ENCODE measurements around the gene KLHL22.

Gene KLHL22

DNA sequence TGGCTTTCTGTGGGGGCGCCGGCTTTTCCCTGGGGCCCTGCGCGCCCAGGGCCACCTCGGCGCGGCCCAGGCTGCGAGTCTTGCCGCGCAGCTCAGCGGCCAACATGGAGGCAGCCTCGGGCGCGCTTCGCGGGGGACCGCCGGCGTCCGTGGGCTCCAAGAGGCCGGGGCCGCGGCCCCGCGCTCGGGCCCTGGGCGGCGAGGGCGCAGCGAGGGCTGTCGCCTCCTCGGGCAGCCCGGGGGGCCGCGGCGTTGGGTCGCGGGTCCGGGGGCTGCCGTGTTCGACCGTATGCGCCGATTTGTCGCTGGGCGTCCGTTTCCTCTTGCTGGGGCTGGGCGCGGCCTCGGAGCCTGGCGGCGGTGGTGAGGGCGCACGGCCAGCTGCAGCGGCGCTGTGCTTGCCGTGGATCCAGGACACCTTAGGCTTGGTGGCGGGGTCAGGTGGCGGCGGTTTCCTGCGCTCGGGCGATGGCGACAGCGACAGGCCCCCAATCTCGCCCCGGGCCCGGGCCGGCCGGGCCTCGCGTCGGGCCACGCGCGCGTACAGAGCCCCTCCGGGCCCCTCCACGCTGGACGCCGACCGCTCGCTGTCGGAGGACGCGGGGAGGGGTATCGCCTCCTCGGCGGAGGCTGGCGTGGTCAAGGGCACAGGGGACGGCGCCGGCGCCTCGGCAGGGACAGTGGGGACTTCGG, 69.9 kb downstream of the KLHL22 start:
- Histone ChIP-seq H3K27ac (ENCODE audit: insufficient read depth, low read depth, low read length, poor library complexity, severe bottlenecking) (no peak overlapping the region), H3K9me3 (ENCODE audit: control insufficient read depth, low read length) (no peaks in the 10 kb centered on the region), H3K4me3 (ENCODE audit: insufficient read depth, low read depth, low read length) (no peak overlapping the region), H3K36me3 (ENCODE audit: control insufficient read depth, insufficient read depth, low read length) (no peaks in the 10 kb centered on the region), H3K4me1 (ENCODE audit: control insufficient read depth, insufficient read depth, low read length) (peaks cover 28% of the 10 kb centered on the region), H3K27me3 (ENCODE audit: control insufficient read depth, insufficient read depth, low read length, poor library complexity, severe bottlenecking) (peaks cover 38% of the 10 kb centered on the region)
- 96 to 97% methylated on average over 96 of the region's 96 CpGs for WGBS, 2 experiments

DNA sequence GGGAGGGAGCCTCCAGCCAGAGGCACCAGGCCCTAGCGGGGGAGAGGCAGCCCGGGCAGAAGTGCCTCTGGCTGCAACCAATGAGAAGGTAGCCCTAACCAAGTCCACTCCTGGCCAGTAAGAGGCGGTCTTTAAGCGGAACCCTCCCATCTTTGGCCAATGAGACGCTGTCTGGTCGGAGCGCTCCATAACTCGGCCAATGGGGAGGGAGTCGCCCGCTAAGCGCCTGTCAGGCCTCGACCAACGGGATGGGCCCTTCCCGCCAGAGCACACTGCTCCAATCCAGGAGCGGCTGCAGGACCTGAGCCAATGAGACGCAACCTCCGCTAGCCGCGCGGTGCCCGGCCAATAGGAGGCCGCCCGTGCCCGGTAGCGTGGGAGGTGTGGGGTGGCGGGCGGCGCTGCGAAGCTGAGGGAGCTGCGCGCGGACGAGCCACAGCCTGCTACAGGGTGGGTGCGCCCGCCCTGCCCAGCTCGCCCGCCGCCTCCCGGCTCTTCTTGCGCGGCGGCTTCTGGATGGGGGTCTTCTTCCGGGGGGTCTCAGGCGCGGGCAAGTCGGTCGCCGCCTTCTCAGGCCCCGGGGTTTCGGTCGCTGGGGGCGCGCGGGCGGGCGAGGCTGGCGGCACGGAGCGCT, 70.5 kb downstream of the KLHL22 start:
- H3K9me3 ChIP-seq (ENCODE audit: control insufficient read depth, low read length) = no peaks in the 10 kb centered on the region
- peaks cover 23% of the 10 kb centered on the region for H3K4me1 ChIP-seq (ENCODE audit: control insufficient read depth, insufficient read depth, low read length)
- no peaks in the 10 kb centered on the region for H3K36me3 ChIP-seq (ENCODE audit: control insufficient read depth, insufficient read depth, low read length)
- no peak overlapping the region for H3K4me3 ChIP-seq (ENCODE audit: insufficient read depth, low read depth, low read length)
- 95 to 96% methylated on average over 59 of the region's 59 CpGs for WGBS, 2 experiments
- H3K27ac ChIP-seq (ENCODE audit: insufficient read depth, low read depth, low read length, poor library complexity, severe bottlenecking) = no peak overlapping the region
- peaks cover 32% of the 10 kb centered on the region for H3K27me3 ChIP-seq (ENCODE audit: control insufficient read depth, insufficient read depth, low read length, poor library complexity, severe bottlenecking)

DNA sequence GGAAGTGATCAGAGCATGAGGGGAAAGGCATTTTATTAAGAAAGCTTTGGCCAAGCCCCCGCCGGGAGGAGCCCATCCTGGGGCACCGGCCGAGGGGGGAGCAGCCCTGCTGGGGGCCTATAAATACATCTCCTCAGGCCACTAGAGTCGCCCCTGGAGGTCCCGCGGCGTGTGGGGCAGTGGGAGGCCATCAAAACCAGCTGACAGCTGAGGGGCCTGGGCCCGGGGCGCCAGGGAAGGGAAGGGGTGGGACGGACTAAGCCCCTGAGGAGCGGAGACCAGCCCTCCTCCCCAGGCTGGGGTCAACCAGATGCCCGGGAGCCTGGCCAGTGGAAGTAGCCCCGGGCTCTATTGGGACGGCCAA, 71.0 kb downstream of the KLHL22 start:
- WGBS, 2 experiments = 87 to 88% methylated on average over 15 of the region's 15 CpGs
- Histone ChIP-seq H3K9me3 (ENCODE audit: control insufficient read depth, low read length) (no peaks in the 10 kb centered on the region), H3K27me3 (ENCODE audit: control insufficient read depth, insufficient read depth, low read length, poor library complexity, severe bottlenecking) (peaks cover 27% of the 10 kb centered on the region), H3K4me1 (ENCODE audit: control insufficient read depth, insufficient read depth, low read length) (peaks cover 23% of the 10 kb centered on the region), H3K36me3 (ENCODE audit: control insufficient read depth, insufficient read depth, low read length) (no peaks in the 10 kb centered on the region), H3K4me3 (ENCODE audit: insufficient read depth, low read depth, low read length) (no peak overlapping the region), H3K27ac (ENCODE audit: insufficient read depth, low read depth, low read length, poor library complexity, severe bottlenecking) (no peak overlapping the region)

DNA sequence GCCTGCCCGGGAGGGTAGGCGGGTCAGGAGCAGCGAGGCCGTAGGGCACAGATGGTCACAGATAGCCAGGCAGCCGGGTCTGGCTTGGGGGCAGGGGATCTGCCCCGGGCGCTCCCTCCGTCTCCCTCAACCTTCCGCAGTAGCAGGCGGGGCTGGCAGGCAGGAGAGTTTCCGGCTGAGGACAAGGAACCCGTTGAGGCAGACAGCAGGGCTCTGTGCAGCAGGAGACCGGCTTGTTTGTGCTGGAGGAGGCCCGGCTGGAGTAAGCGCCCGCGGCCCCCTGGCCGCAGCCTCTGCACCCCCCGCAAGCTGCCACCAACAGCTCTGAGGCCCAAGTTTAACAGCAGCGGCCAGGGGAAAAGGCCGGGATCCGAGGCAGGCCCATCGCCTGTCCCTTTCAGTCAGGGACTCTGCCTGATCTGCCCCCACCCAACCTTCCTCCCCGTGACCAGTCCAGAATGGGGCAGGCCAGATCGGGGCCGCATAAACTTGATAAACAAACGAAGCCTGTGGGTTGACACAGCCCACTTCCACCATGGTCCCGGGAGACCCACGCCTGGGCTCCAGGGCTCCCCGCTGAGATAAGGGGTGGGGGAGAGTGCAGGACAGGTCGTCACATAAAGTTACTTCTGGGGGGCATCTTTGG, 71.6 kb downstream of the KLHL22 start:
- H3K36me3 ChIP-seq (ENCODE audit: control insufficient read depth, insufficient read depth, low read length) = no peaks in the 10 kb centered on the region
- H3K4me3 ChIP-seq (ENCODE audit: insufficient read depth, low read depth, low read length) = no peak overlapping the region
- peaks cover 21% of the 10 kb centered on the region for H3K4me1 ChIP-seq (ENCODE audit: control insufficient read depth, insufficient read depth, low read length)
- H3K27ac ChIP-seq (ENCODE audit: insufficient read depth, low read depth, low read length, poor library complexity, severe bottlenecking) = no peak overlapping the region
- no peaks in the 10 kb centered on the region for H3K9me3 ChIP-seq (ENCODE audit: control insufficient read depth, low read length)
- WGBS, 2 experiments = 73 to 75% methylated on average over 31 of the region's 31 CpGs
- peaks cover 22% of the 10 kb centered on the region for H3K27me3 ChIP-seq (ENCODE audit: control insufficient read depth, insufficient read depth, low read length, poor library complexity, severe bottlenecking)

DNA sequence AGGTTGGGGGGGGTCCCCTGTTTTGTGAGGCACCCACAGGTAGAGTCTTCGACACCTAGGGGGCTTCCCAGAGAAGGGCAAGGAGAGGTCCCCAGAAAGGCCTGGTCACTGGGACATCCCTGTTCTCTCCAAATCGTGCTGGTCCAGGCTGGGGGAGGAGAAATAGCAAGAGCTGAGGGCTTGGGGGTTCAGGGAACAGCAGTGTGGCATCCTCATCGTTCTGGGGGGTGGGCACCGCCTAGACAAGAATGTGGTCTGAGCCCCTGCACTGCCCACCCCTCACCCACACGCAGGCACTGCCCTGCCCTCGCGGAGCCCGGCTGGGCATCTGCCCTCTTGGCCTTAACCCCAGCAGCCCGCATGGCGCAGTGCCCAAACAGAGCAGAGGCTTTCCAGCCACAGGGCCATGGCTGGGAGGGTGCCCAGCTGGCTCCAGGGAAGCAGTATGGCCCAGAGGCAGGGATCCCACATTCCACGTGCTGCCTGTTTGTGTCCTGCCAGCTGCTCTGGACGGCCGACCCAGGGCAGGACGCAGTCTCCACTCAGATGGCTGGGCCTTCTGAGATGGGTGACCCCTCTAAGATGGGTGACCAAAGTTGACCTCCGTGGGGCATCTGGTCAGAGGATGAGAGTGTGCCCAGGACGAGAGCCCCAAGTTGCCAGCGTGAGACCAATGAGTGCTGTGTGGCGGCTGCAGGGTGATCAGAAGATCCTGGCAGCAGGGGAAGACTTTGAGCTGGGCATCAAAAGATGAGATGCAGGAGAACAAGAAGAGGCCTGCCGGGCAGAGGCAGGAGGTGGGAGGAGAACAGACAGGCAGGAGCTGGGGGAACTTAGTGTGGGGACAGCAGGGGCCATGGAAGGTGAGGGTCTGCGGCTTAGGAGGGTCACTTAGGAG, 72.3 kb downstream of the KLHL22 start:
- Histone ChIP-seq H3K4me3 (ENCODE audit: insufficient read depth, low read depth, low read length) (no peak overlapping the region), H3K9me3 (ENCODE audit: control insufficient read depth, low read length) (no peaks in the 10 kb centered on the region), H3K36me3 (ENCODE audit: control insufficient read depth, insufficient read depth, low read length) (no peaks in the 10 kb centered on the region), H3K4me1 (ENCODE audit: control insufficient read depth, insufficient read depth, low read length) (peaks cover 19% of the 10 kb centered on the region), H3K27me3 (ENCODE audit: control insufficient read depth, insufficient read depth, low read length, poor library complexity, severe bottlenecking) (peaks cover 21% of the 10 kb centered on the region), H3K27ac (ENCODE audit: insufficient read depth, low read depth, low read length, poor library complexity, severe bottlenecking) (no peak overlapping the region)
- 89 to 90% methylated on average over 20 of the region's 20 CpGs for WGBS, 2 experiments

DNA sequence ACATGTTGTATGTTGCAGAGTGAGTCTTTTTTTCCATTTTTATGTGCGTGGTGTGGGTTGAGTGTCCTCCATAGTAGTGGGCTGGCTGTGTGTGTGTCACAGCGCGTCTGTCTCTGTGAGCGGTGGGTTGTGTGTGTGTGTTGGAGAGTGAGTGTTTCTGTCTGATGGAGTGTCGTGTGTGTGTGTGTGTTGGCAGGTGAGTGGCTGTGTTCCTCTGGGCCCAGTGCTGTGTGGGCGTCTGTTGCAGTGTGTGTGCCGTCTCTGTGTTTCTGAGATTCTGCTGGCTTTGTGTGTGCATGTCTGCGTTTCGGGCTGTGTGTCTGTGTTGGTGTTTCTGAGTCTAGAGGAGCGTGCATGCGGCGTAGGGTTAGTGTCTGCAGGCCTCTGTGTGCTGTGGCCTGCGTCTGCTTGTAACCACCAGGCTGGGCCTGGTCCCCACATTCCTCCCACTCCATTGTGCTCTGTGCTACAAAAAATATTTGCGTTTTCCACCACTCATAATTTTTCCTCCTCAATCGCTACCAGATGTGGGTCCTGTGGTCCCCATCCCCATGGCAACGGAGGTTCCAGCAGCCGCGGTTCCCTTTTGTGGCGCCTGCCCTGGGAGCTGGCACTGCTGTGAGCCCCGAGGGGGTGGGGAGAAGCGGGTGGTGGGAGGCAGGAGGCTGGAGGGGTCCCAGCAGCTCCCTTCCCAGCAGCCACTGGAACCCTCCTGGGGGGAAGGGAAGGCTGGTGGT, 73.2 kb downstream of the KLHL22 start:
- Histone ChIP-seq H3K4me3 (ENCODE audit: insufficient read depth, low read depth, low read length) (no peak overlapping the region), H3K9me3 (ENCODE audit: control insufficient read depth, low read length) (no peaks in the 10 kb centered on the region), H3K4me1 (ENCODE audit: control insufficient read depth, insufficient read depth, low read length) (peaks cover 19% of the 10 kb centered on the region), H3K36me3 (ENCODE audit: control insufficient read depth, insufficient read depth, low read length) (no peaks in the 10 kb centered on the region), H3K27me3 (ENCODE audit: control insufficient read depth, insufficient read depth, low read length, poor library complexity, severe bottlenecking) (peaks cover 14% of the 10 kb centered on the region), H3K27ac (ENCODE audit: insufficient read depth, low read depth, low read length, poor library complexity, severe bottlenecking) (no peak overlapping the region)
- 90% methylated on average over 21 of the region's 21 CpGs for WGBS, 2 experiments

DNA sequence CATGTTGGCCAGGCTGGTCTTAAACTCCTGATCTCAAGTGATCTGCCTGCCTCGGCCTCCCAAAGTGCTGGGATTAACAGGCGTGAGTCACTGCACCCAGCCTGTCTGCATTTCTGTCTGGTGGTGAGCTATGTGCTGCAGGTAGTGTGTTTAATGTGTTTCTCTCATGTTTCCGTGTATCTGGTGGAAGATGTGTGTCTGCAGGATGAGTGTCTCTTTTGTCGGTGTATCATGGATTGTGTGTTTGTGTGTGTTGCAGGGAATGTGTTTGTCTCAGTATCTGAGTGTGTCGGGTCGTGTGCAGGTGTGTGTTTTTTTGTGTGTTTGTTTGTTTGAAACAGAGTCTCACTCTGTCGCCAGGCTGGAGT, 74.1 kb downstream of the KLHL22 start:
- Histone ChIP-seq H3K36me3 (ENCODE audit: control insufficient read depth, insufficient read depth, low read length) (no peaks in the 10 kb centered on the region), H3K27ac (ENCODE audit: insufficient read depth, low read depth, low read length, poor library complexity, severe bottlenecking) (no peak overlapping the region), H3K4me3 (ENCODE audit: insufficient read depth, low read depth, low read length) (no peak overlapping the region), H3K9me3 (ENCODE audit: control insufficient read depth, low read length) (no peaks in the 10 kb centered on the region), H3K4me1 (ENCODE audit: control insufficient read depth, insufficient read depth, low read length) (peaks cover 19% of the 10 kb centered on the region), H3K27me3 (ENCODE audit: control insufficient read depth, insufficient read depth, low read length, poor library complexity, severe bottlenecking) (peaks cover 8% of the 10 kb centered on the region)
- WGBS, 2 experiments = 90 to 92% methylated on average over 7 of the region's 7 CpGs

DNA sequence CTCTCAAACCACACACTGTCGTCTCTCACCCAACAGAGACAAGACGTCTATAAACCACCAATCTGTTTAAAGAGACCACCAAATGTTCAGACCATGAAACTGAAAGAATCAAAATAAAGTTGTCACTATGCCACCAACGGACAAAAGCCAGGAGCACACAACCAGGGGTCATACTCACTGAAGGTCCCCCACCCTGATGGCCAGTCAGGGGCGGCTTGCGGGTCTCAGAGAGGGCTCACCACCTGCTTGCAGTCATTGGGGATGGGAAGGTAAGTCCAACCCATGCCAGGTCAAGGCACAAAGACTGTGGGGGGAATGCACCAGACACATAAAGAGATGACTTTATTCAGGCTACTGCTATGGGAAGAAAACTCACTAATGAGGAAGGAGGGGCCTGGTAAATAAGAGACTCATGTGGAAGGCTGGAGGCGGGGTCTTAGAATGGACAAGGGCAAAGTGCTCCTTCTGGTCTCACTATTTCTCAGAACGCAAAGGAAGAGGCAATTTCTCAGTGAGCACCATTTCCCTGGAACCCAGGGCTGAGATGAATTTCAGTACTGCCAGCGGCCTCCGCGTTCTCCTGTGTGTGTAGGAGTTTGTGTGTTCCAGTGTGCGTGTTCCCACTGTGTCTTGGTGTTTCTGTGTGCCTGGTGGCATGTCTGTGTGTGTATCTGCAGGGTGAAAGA, 75.3 kb downstream of the KLHL22 start:
- Histone ChIP-seq H3K27ac (ENCODE audit: insufficient read depth, low read depth, low read length, poor library complexity, severe bottlenecking) (no peak overlapping the region), H3K36me3 (ENCODE audit: control insufficient read depth, insufficient read depth, low read length) (no peaks in the 10 kb centered on the region), H3K9me3 (ENCODE audit: control insufficient read depth, low read length) (no peaks in the 10 kb centered on the region), H3K27me3 (ENCODE audit: control insufficient read depth, insufficient read depth, low read length, poor library complexity, severe bottlenecking) (peaks cover 8% of the 10 kb centered on the region), H3K4me1 (ENCODE audit: control insufficient read depth, insufficient read depth, low read length) (peaks cover 19% of the 10 kb centered on the region), H3K4me3 (ENCODE audit: insufficient read depth, low read depth, low read length) (no peak overlapping the region)
- 95 to 96% methylated on average over 11 of the region's 11 CpGs for WGBS, 2 experiments

DNA sequence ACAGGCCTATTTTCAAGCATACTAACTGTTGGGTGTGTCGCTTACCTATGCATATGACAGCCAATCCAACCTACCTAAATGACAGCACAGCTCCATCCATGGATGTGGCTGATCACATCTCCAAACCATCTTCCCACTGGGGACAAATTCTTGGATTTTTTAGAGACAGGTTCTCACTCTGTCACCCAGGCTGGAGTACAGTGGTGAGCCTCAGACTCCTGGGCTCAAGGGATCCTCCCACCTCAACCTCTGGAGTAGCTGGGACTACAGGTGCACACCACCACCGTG, 76.0 kb downstream of the KLHL22 start:
- no peaks in the 10 kb centered on the region for H3K36me3 ChIP-seq (ENCODE audit: control insufficient read depth, insufficient read depth, low read length)
- peaks cover 8% of the 10 kb centered on the region for H3K27me3 ChIP-seq (ENCODE audit: control insufficient read depth, insufficient read depth, low read length, poor library complexity, severe bottlenecking)
- 95 to 97% methylated on average over 1 of the region's 2 CpGs for WGBS, 2 experiments
- no peak overlapping the region for H3K27ac ChIP-seq (ENCODE audit: insufficient read depth, low read depth, low read length, poor library complexity, severe bottlenecking)
- H3K4me3 ChIP-seq (ENCODE audit: insufficient read depth, low read depth, low read length) = no peak overlapping the region
- H3K4me1 ChIP-seq (ENCODE audit: control insufficient read depth, insufficient read depth, low read length) = peaks cover 17% of the 10 kb centered on the region
- H3K9me3 ChIP-seq (ENCODE audit: control insufficient read depth, low read length) = no peaks in the 10 kb centered on the region

Data from ectodermal cell (in vitro differentiated cells).